Kidney epithelial cell (primary cell): Measurements from ENCODE around the gene CNOT2. TPM values are rescaled to one million over a fixed set of nuclear protein-coding genes. Genes with fewer than 3 reads are reported as not detected.
A peak's percentile ranks its signal among the peaks of the same experiment; 100 is the strongest.

Experiments used
- DNase-seq: peaks from one replicate; pipeline ENCODE4 v3.0.0-alpha.2; 2010; ENCODE audit warnings: low read depth
- H3K27me3 ChIP-seq: 2 replicates; pipeline ENCODE4 v1.6.0; 2011; ENCODE audit warnings: low read length; ENCODE audit not compliant: control insufficient read depth, insufficient read depth
- H3K36me3 ChIP-seq: 2 replicates; pipeline ENCODE4 v1.5.1; 2011; ENCODE audit warnings: low read length; ENCODE audit not compliant: control insufficient read depth, insufficient read depth
- H3K4me3 ChIP-seq: 2 replicates; pipeline ENCODE4 v1.5.1; 2011; ENCODE audit warnings: low read depth, mild to moderate bottlenecking, control low read depth, low read length
- total RNA-seq: library from RNA; depleted of rRNA; stranded (reverse); fragments of >200 nt; gene quantifications from 2 replicates; pipeline ENCODE4 v1.2.3, GENCODE V29; 2015
- TF ChIP-seq, protein P1 (sequence below): IDR thresholded peaks from 2 replicates; pipeline ENCODE4 v1.5.1; 2011; ENCODE audit warnings: mild to moderate bottlenecking, moderate library complexity, low read length, control low read depth, inconsistent platforms; ENCODE audit not compliant: insufficient read depth, poor library complexity, severe bottlenecking

Gene CNOT2
- total RNA-seq, 1 donor from 2014 or later, result 96.8 TPM

DNA sequence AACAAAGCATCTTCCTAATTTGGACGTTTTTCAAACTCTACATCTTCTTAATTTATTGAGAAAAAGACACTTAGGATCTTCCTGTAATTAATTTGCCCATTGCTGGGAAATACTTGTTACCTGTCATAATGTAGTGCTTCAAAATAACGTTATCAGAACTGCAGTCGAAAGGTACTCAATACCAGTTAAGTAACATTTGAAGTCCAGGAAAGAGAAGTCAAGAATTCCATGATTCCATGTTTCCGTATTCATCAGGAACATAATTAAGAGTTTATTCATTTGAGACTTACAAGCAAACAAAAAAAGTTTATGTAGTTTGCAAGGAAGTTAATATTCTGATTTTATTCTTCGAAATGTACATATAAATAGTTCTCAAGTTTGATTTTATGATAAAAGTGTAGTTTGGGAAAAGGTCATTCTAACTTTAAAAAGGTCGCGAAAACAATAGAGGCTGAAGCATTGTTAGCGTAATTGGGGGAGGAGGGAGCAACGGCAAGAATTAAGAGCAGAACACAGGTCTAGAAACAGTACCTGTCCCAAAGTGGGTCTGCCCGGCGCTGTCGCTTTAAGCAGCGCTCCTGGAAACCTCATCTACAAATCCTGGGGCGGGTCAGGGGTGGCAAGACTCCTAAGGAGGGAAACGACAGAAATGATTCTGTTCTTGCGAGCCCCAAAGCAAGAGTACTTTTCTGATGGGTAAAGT is 121.6 kb downstream of the CNOT2 start:
- TF ChIP-seq, protein P1, sequence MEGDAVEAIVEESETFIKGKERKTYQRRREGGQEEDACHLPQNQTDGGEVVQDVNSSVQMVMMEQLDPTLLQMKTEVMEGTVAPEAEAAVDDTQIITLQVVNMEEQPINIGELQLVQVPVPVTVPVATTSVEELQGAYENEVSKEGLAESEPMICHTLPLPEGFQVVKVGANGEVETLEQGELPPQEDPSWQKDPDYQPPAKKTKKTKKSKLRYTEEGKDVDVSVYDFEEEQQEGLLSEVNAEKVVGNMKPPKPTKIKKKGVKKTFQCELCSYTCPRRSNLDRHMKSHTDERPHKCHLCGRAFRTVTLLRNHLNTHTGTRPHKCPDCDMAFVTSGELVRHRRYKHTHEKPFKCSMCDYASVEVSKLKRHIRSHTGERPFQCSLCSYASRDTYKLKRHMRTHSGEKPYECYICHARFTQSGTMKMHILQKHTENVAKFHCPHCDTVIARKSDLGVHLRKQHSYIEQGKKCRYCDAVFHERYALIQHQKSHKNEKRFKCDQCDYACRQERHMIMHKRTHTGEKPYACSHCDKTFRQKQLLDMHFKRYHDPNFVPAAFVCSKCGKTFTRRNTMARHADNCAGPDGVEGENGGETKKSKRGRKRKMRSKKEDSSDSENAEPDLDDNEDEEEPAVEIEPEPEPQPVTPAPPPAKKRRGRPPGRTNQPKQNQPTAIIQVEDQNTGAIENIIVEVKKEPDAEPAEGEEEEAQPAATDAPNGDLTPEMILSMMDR, result no peak
- no peak for DNase-seq

DNA sequence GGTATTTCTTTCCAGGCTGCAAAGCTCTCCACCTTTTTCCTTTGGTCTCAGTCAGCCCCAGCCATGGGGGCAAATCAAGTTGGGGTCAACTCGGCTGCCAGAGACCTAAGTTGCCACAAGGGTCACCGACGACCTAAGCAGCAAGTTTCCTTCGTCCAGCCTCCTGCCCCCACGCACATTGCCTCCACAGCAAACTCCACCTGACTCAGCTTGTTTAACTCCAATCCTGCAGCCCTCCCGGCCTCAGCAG is 122.1 kb downstream of the CNOT2 start:
- Histone ChIP-seq H3K36me3 (no peaks in the 10 kb centered on the region), H3K27me3 (peaks cover 16% of the 10 kb centered on the region), H3K4me3 (peak overlapping the region; percentile 59)
- TF ChIP-seq, protein P1, result no peak
- no peak for DNase-seq

More for the DNA sequence above, 121.6 kb downstream of the CNOT2 start:
- H3K36me3 ChIP-seq, result no peaks in the 10 kb centered on the region
- peaks cover 16% of the 10 kb centered on the region for H3K27me3 ChIP-seq
- no peak overlapping the region for H3K4me3 ChIP-seq

DNA sequence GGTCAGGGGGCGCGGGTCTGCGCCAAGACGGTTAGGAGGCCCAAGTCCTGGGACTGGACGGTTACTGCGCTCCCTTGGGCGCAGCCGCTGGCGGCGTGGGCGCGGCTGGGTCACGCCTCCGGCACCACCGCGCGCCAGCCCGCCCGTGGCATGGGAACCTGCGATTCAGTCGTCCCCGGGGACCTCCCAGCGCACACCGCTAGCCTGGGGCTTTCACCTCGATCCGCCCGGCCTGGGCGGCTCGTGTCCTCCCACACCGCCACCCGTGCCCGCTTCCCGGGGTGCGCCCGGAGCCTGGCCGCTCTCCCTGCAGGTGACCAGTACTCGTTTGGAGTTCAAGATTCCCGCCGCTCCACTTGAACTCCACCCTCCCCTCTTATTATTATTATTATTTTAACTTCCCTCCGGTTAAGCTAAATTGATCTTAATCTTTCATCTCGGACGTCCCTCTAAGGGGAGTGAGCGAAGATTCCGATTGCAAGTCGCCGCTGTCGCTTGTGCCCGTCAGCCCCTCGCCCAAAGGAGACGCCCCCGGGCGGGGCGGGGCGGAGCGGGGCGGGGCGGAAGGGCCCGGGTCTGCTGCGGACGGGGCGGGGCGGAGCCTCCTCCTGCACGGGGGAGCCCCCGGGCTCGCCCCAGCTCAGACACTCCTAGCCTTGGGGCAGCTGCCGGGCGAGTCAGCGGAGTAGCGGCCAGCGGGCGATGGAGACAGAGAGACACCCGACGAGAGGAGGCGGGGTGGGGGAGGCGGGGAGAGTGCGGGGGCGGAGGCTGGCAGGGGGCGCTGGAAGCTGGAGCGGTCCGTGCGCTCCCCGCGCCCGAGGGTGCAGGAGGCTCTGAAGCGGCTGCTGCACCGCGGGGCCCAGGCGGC is 122.7 kb downstream of the CNOT2 start, which contains the start of gene KCNMB4:
Gene KCNMB4, plus strand, starts transcription at position 643 of the 871 bp plus-strand sequence. CDS start 445 bp downstream, outside the sequence.
- no peaks in the 10 kb centered on the region for H3K36me3 ChIP-seq
- TF ChIP-seq, protein P1, result peak; percentile 6
- no peak for DNase-seq

DNA sequence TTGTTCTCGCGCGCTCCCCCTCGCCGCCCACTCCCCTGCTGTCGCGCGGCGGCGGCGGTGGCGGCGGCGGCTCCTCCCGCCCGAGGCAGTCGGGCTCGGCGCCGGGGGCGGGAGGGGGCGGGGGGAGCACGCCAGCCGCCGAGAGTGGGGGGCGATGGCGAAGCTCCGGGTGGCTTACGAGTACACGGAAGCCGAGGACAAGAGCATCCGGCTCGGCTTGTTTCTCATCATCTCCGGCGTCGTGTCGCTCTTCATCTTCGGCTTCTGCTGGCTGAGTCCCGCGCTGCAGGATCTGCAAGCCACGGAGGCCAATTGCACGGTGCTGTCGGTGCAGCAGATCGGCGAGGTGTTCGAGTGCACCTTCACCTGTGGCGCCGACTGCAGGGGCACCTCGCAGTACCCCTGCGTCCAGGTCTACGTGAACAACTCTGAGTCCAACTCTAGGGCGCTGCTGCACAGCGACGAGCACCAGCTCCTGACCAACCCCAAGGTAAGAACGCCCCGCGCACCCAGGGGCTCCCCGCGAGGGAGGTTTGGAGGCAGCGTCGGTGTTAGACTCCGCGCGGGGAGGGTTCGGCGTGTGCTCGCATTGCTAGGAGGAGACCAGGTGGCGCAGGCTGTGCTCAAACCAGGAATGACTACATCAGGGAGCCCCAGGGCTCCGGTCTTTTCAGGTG is 123.5 kb downstream of the CNOT2 start:
- no peak for DNase-seq
- peaks cover 16% of the 10 kb centered on the region for H3K27me3 ChIP-seq

More for the DNA sequence above, 122.7 kb downstream of the CNOT2 start, which contains the start of gene KCNMB4:
- Histone ChIP-seq H3K27me3 (peaks cover 16% of the 10 kb centered on the region), H3K4me3 (peak within 1 kb of the TSS; percentile 59)

DNA sequence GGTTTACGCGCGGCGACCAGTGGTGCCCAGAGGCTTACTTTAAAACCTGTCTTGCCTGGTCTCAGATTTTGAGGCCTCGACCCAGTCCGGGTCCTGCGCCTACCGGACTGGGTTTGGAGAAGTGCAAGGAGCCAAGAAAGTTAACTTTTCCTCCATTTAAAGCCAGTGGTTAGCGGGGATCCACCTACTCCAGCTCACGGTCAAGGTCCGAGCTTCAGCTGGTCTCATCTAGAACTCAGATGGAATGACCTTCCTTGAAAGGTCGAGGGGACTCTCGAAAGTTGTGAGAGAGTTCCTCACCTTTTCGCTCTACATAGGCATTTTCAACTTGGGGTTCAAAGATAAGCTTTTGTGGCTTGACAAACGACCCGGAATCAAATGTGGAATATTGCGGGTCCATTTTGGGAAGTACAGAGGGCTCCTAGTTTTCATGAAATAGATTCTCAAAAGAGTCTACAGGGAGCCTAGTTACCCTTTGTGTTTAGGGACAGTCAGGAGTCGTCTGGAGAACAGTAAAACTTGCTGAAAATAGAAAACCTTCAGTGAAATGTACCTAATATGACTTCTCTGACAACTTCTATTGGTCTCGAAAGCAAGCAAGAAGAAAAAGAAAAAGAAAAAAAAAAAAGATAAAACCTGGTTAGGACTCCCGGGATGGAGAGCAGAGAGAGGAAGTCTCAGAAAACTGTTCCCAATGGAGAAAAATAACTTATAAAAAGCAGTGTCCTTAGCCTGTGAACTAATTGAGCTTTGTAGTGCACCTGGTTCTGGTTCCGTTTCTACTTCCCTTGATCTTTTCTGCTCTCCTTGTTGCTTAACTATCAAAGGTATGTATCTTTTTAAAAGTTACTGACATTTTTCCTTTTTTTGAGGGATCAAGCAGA is 124.3 kb downstream of the CNOT2 start:
- TF ChIP-seq, protein P1, result no peak
- peak overlapping the region; percentile 59 for H3K4me3 ChIP-seq
- H3K36me3 ChIP-seq, result no peaks in the 10 kb centered on the region
- DNase-seq, result no peak
- H3K27me3 ChIP-seq, result peaks cover 16% of the 10 kb centered on the region

More for the DNA sequence above, 123.5 kb downstream of the CNOT2 start:
- Histone ChIP-seq H3K4me3 (peak overlapping the region; percentile 59), H3K36me3 (no peaks in the 10 kb centered on the region)
- TF ChIP-seq, protein P1, result no peak
